ENCODE data around the gene PTGR3.

- TF ChIP-seq CTCF (IDR thresholded peaks at IDR 0.05) (no peak), POLR2A (IDR thresholded peaks at IDR 0.05) (no peak)
These were observed 46.0 kb downstream of the PTGR3 start for GRCh38 chr18:75162978-75163377.

Measured in body of pancreas (tissue), 4 donors.